Liver (tissue), 3 donors: ENCODE results near the gene PVALEF.

Experiments used
- JUND ChIP-seq, 2 donors: IDR thresholded peaks; 2 replicates each; pipeline ENCODE4 v1.6.1; 2016; ENCODE audit warnings: antibody characterized with exemption in 2 of 2
- TF ChIP-seq, protein P1 (sequence below): IDR thresholded peaks from 2 replicates; pipeline ENCODE4 v1.6.1; 2016; ENCODE audit warnings: antibody characterized with exemption, mild to moderate bottlenecking
- TF ChIP-seq, protein P2 (sequence below): fragments of 150-350 bp; IDR thresholded peaks from 2 replicates; pipeline ENCODE4 v1.5.1; 2017; ENCODE audit warnings: improper control_type of control experiment, low read depth, low read length; ENCODE audit not compliant: missing input control
- donor health status: healthy.
- donor health status: healthy.

DNA sequence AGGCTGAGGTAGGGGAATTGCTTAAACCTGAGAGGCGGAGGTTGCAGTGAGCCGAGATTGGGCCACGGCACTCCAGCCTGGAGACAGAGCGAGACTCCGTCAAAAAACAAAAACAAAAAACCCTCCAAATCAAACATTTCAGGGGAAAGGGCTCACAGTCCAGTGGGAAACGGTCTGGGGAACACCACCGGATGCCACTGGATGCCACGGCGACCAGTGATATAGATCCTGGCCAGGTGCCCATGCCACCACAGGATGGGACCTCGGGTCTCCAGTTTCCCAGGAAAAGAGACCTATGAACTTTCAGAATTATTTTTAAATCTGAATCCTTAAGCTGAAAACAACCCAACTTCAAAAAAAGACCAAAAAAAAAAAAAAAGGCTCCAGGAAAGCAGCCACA, 45.2 kb downstream of the PVALEF start:
- TF ChIP-seq, protein P1, sequence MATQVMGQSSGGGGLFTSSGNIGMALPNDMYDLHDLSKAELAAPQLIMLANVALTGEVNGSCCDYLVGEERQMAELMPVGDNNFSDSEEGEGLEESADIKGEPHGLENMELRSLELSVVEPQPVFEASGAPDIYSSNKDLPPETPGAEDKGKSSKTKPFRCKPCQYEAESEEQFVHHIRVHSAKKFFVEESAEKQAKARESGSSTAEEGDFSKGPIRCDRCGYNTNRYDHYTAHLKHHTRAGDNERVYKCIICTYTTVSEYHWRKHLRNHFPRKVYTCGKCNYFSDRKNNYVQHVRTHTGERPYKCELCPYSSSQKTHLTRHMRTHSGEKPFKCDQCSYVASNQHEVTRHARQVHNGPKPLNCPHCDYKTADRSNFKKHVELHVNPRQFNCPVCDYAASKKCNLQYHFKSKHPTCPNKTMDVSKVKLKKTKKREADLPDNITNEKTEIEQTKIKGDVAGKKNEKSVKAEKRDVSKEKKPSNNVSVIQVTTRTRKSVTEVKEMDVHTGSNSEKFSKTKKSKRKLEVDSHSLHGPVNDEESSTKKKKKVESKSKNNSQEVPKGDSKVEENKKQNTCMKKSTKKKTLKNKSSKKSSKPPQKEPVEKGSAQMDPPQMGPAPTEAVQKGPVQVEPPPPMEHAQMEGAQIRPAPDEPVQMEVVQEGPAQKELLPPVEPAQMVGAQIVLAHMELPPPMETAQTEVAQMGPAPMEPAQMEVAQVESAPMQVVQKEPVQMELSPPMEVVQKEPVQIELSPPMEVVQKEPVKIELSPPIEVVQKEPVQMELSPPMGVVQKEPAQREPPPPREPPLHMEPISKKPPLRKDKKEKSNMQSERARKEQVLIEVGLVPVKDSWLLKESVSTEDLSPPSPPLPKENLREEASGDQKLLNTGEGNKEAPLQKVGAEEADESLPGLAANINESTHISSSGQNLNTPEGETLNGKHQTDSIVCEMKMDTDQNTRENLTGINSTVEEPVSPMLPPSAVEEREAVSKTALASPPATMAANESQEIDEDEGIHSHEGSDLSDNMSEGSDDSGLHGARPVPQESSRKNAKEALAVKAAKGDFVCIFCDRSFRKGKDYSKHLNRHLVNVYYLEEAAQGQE, result no peak
- TF ChIP-seq, protein P2, sequence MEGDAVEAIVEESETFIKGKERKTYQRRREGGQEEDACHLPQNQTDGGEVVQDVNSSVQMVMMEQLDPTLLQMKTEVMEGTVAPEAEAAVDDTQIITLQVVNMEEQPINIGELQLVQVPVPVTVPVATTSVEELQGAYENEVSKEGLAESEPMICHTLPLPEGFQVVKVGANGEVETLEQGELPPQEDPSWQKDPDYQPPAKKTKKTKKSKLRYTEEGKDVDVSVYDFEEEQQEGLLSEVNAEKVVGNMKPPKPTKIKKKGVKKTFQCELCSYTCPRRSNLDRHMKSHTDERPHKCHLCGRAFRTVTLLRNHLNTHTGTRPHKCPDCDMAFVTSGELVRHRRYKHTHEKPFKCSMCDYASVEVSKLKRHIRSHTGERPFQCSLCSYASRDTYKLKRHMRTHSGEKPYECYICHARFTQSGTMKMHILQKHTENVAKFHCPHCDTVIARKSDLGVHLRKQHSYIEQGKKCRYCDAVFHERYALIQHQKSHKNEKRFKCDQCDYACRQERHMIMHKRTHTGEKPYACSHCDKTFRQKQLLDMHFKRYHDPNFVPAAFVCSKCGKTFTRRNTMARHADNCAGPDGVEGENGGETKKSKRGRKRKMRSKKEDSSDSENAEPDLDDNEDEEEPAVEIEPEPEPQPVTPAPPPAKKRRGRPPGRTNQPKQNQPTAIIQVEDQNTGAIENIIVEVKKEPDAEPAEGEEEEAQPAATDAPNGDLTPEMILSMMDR, result no peak
- TF ChIP-seq JUND (IDR thresholded peaks at IDR 0.05), result no peak
